Measurements from ENCODE around the gene FBXO5. TPM values are rescaled to one million over a fixed set of nuclear protein-coding genes. Genes with fewer than 3 reads are reported as not detected.
A peak's percentile ranks its signal among the peaks of the same experiment; 100 is the strongest.

Gene FBXO5
- polyA plus RNA-seq, 1 donor (not counting 4 experiments of a cell fraction or from before 2014, with no cell fraction given), result 9.0 TPM

- no peak overlapping the region for H3K4me2 ChIP-seq (ENCODE audit: control insufficient read depth, extremely low read depth, insufficient read depth, low read depth, low read length)
- no peaks in the 10 kb centered on the region for H4K20me1 ChIP-seq (ENCODE audit: control insufficient read depth, extremely low read depth, insufficient read depth, low read length)
- H3K36me3 ChIP-seq (ENCODE audit: control insufficient read depth in 2 of 2, extremely low read depth in 1 of 2, insufficient read depth in 2 of 2, low read length in 2 of 2), result peaks cover 0 to 19% of the 10 kb centered on the region in 2 experiments
- no peak overlapping the region for H3K4me3 ChIP-seq (ENCODE audit: control insufficient read depth in 2 of 3, extremely low read depth in 1 of 3, insufficient read depth in 2 of 3, low read depth in 1 of 3, low read length in 3 of 3)
- dilution Hi-C loops (cut with MboI; ENCODE audit: extremely low pct_ligation_motif_present, low sequenced_read_pairs), result no loop called here
- TF ChIP-seq, protein P1, sequence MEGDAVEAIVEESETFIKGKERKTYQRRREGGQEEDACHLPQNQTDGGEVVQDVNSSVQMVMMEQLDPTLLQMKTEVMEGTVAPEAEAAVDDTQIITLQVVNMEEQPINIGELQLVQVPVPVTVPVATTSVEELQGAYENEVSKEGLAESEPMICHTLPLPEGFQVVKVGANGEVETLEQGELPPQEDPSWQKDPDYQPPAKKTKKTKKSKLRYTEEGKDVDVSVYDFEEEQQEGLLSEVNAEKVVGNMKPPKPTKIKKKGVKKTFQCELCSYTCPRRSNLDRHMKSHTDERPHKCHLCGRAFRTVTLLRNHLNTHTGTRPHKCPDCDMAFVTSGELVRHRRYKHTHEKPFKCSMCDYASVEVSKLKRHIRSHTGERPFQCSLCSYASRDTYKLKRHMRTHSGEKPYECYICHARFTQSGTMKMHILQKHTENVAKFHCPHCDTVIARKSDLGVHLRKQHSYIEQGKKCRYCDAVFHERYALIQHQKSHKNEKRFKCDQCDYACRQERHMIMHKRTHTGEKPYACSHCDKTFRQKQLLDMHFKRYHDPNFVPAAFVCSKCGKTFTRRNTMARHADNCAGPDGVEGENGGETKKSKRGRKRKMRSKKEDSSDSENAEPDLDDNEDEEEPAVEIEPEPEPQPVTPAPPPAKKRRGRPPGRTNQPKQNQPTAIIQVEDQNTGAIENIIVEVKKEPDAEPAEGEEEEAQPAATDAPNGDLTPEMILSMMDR (optimal IDR thresholded peaks at IDR 0.05 in 1 of 3, IDR thresholded peaks at IDR 0.05 in 1 of 3, conservative IDR thresholded peaks at IDR 0.05 in 1 of 3; ENCODE audit: extremely low read depth in 1 of 3, insufficient read depth in 2 of 3, low read length in 3 of 3), result no peak
- no peak for TF ChIP-seq EZH2 (IDR thresholded peaks at IDR 0.05; ENCODE audit: low read length)
- no peak overlapping the region for H3K27ac ChIP-seq (ENCODE audit: control insufficient read depth, insufficient read depth, low read length)
- FAIRE-seq, result peak; percentile 5
- no peaks in the 10 kb centered on the region for H3K27me3 ChIP-seq (ENCODE audit: control insufficient read depth, extremely low read depth, insufficient read depth, low read length)
- H2AFZ ChIP-seq (ENCODE audit: control insufficient read depth, low read length), result no peak overlapping the region
- no peak for DNase-seq (ENCODE audit: low read depth, low spot score)
- peaks cover 72% of the 10 kb centered on the region for H3K79me2 ChIP-seq (ENCODE audit: control insufficient read depth, insufficient read depth, low read length)
- peaks cover 8% of the 10 kb centered on the region for H3K4me1 ChIP-seq (ENCODE audit: control insufficient read depth, extremely low read depth, insufficient read depth, low read length)
- H3K9me1 ChIP-seq (ENCODE audit: control insufficient read depth, extremely low read depth, insufficient read depth, low read length), result no peaks in the 10 kb centered on the region
- no peak overlapping the region for H3K9ac ChIP-seq (ENCODE audit: control insufficient read depth, extremely low read depth, insufficient read depth, low read length)
- no peaks in the 10 kb centered on the region for H3K9me3 ChIP-seq (ENCODE audit: control insufficient read depth, low read depth, low read length)
Observed at GRCh38 chr6:152975204-152975915, 7.5 kb downstream of the FBXO5 start.

- Histone ChIP-seq H4K20me1 (ENCODE audit: control insufficient read depth, extremely low read depth, insufficient read depth, low read length) (no peaks in the 10 kb centered on the region), H3K4me3 (ENCODE audit: control insufficient read depth in 2 of 3, extremely low read depth in 1 of 3, insufficient read depth in 2 of 3, low read depth in 1 of 3, low read length in 3 of 3) (no peak overlapping the region), H3K9me3 (ENCODE audit: control insufficient read depth, low read depth, low read length) (no peaks in the 10 kb centered on the region), H3K4me2 (ENCODE audit: control insufficient read depth, extremely low read depth, insufficient read depth, low read depth, low read length) (no peak overlapping the region), H3K9ac (ENCODE audit: control insufficient read depth, extremely low read depth, insufficient read depth, low read length) (no peak overlapping the region), H2AFZ (ENCODE audit: control insufficient read depth, low read length) (no peak overlapping the region), H3K4me1 (ENCODE audit: control insufficient read depth, extremely low read depth, insufficient read depth, low read length) (no peaks in the 10 kb centered on the region), H3K27me3 (ENCODE audit: control insufficient read depth, extremely low read depth, insufficient read depth, low read length) (no peaks in the 10 kb centered on the region), H3K36me3 (ENCODE audit: control insufficient read depth in 2 of 2, extremely low read depth in 1 of 2, insufficient read depth in 2 of 2, low read length in 2 of 2) (peaks cover 0 to 19% of the 10 kb centered on the region in 2 experiments), H3K9me1 (ENCODE audit: control insufficient read depth, extremely low read depth, insufficient read depth, low read length) (no peaks in the 10 kb centered on the region), H3K79me2 (ENCODE audit: control insufficient read depth, insufficient read depth, low read length) (peaks cover 58% of the 10 kb centered on the region), H3K27ac (ENCODE audit: control insufficient read depth, insufficient read depth, low read length) (no peak overlapping the region)
- dilution Hi-C loops (cut with MboI; ENCODE audit: extremely low pct_ligation_motif_present, low sequenced_read_pairs), result no loop called here
- DNase-seq (ENCODE audit: low read depth, low spot score) (no peak), FAIRE-seq (no peak)
- no peak for TF ChIP-seq EZH2 (IDR thresholded peaks at IDR 0.05; ENCODE audit: low read length)
- TF ChIP-seq, protein P1 (optimal IDR thresholded peaks at IDR 0.05 in 1 of 3, IDR thresholded peaks at IDR 0.05 in 1 of 3, conservative IDR thresholded peaks at IDR 0.05 in 1 of 3; ENCODE audit: extremely low read depth in 1 of 3, insufficient read depth in 2 of 3, low read length in 3 of 3), result no peak
Observed at GRCh38 chr6:152973916-152974315, 8.9 kb downstream of the FBXO5 start.
